GM12874 (cell line): Measurements from ENCODE around the gene MCU.

ENCODE experiments used
- CTCF ChIP-seq: IDR thresholded peaks from 2 replicates; pipeline ENCODE4 v1.5.1; 2011; ENCODE audit warnings: low read depth, mild to moderate bottlenecking, control low read depth, low read length, moderate library complexity; ENCODE audit not compliant: insufficient read depth

MCU gene

GRCh38 chr10:72858067-72858466 is 166.1 kb downstream of the MCU start:
- no peak for TF ChIP-seq CTCF

GRCh38 chr10:72862957-72863356 is 171.0 kb downstream of the MCU start:
- TF ChIP-seq CTCF: no peak

- TF ChIP-seq CTCF: peak; percentile 20; the same call in 1 of the 2 replicates
These were observed 183.5 kb downstream of the MCU start for GRCh38 chr10:72875250-72876055.

- TF ChIP-seq CTCF: no peak
These were observed 187.3 kb downstream of the MCU start for GRCh38 chr10:72879245-72879644.

GRCh38 chr10:72881291-72881690 is 189.3 kb downstream of the MCU start:
- TF ChIP-seq CTCF: no peak

GRCh38 chr10:72883861-72884260 is 191.9 kb downstream of the MCU start:
- TF ChIP-seq CTCF: no peak

GRCh38 chr10:72885953-72886352 is 194.0 kb downstream of the MCU start:
- no peak for TF ChIP-seq CTCF
